ENCODE measurements around the gene OTOS. TPM values are rescaled to one million over a fixed set of nuclear protein-coding genes. Genes with fewer than 3 reads are reported as not detected.

Gene OTOS
- polyA plus RNA-seq, 3 donors = 0.26 TPM; not detected in 2

DNA sequence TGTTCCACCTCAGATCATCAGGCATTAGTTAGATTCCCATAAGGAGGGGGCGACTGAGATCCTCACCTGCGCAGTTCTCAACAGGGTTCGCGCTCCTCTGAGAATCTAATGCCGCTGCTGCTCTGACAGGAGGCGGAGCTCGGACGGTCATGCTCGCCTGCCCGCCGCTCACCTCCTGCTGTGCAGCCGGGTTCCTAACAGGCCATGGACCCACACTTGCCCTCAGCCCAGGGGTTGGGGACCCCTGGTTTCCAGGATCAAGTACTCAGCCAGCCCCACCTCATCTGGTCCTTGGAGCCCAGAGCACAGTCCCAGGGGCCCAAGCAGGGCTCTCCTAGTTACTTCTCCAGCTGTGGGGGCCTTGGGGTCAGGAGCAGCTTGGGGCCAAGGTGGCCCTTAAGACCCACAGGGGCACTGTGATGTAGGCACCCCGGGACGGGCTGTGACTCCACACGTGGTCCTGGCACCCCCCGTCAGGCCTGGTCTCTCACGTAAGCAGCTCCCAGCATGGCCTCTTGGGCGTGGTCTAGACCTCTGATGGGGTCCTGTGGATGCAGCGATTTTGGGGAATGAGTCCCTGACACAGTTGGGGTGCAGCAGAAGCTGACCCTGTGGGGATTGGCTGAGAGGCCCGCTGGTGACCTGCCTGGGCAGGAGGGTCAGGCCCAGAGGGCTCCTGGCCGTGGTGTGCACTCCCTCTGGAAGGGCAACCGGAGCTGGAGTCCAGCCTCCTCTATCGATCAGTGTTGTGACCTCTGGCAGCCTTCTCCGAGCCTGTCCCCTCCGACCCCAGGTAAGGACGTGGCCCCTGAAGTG lies 28.3 kb upstream of the OTOS start:
- DNase-seq = no peak

DNA sequence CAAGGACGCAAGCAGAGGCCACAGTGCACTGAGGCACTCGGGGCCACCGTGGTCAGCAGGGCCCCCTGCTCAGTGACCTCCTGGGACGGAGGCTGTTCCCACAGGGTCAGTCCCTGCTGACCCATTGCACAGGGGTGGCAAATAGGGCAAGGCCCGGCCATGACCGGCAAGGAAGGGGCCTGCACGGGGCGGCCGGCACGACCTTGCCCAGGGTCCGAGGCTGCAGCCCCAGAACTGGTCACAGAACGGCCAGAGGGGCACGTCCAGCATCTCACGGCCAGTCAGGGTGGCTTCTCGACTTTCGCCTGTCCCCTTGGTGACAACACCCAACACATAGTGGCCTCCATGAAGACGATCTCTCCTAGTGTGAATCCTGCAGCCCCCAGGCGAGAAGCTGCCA lies 27.6 kb upstream of the OTOS start:
- DNase-seq = no peak

DNA sequence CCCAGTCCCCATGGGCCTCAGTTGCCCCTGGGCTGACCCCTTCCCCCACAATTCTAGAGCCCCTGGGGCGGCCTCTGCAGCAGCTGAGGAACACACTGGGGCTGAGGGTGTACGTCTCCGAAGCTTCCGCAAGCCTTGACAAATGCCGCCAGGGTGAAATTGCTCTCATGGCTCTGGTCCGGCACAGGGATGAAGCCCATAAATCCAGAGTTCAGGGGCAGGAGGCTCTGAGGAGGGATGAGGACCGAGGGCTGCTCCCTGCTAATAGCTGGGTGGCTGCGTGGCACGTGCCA lies 27.1 kb upstream of the OTOS start:
- no peak for DNase-seq

DNA sequence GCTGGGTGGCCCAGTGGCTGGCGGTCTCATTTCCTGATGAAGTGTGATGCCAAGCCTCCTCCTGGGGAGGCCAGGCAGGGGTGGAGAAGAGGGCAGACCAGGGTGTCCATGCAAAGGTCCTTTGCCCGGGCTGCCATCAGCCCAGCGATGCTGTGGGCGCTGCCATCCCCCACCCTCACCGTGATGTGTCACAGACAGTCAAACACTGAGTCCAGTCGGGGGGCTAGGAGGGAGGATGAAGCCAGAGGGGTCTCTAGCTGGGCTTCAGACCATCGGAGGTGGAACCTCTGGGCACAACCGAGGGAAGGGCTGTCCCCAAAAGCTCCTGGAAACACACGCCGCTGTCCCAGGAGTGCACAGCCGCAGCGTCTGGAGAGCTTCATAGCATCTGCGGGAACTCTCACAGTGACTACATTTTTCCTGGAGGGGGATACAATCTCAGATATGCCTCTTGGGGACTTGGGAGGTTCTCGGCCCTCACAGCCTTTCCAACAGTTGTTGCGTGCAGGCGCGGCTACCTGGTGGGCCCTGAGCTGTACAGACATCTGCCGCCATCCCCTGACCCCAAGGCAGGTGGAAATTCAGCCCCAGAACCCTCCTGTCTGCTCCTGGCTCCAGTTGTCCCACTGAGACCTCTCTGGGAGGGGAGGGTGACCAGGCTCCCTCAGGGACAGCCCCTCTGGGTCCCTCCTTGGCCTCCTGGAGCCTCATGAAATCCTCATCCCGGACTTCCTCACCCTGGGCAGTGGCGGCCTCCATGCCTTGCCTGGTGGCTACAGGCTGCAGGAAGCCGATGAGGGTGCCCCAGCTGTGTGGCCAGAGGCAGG lies 26.5 kb upstream of the OTOS start:
- DNase-seq = no peak

DNA sequence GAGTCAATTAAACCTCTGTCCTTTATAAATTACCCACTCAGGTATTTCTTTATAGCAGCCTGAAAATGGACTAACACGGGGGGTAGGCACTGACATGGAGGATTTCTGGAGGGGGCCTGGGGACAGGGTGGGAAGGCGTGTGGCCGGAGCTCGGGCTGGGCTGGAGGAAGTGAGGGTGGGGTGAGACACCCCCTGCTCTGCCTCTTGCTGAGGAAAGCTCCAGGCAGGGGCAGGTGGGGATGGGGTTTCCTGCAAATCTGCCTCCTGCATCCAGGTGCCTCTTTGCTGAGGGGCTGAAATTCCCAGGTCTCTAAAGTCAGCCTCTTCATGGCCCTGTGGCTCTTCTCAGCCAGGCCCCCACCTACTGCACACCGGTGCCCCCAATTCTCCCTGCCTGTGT lies 25.7 kb upstream of the OTOS start:
- DNase-seq = no peak

DNA sequence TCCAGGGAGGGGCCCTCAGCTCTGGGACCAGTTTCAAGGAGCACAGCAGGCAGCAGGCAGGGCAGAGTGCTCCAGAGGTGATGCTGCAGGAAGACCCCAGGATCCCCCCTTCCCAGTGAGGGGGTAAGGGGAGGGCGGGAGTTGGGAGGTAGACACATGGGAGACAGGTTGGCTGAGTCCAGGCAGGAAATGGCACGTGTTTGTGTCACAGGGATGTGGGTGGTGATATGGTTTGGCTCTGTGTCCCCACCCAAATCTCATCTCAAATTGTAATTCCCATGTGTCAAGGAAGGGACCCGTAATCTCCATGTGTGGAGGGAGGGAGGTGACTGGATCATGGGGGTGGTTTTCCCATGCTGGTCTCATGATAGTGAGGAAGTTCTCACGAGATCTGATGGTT lies 25.2 kb upstream of the OTOS start:
- no peak for DNase-seq

DNA sequence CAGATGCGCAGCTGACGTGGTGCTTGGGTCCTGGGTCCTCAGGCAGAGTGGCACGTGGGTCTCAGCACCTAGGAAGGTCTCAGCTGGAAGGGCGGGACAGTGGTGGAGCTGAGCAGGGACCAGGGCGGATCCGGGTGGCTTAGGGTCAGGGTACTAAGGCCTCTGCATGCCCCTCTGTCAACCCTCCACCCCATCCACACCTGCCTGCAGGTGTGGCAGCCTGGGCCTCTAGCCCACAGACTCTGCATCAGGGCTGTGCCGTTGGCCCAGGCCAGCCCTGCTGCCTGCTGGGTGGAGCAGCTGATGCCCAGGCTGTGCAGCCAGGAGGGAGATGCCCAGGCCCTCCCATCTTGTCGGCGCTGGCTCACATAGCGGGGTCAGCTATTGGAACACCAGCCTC lies 24.6 kb upstream of the OTOS start:
- no peak for DNase-seq

DNA sequence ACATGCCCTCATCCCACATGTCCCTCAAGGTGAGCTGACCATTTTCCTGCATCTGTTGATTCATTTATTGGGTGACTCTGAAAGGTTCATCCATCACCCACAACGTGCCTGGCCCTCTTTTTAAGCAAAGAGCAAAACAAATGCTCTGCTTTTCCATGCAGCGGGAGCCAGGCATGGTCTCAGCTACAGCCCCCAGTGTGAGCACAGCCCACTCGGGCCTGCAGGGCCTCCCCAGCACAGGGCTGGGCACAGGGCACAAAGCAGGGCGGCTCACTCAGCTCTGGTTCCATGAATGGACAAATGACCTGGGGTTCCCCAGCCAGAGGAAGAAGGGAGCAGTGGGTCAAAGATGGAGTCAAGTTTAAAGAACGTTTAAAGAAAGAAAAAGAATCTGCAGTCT lies 24.1 kb upstream of the OTOS start:
- no peak for DNase-seq

DNA sequence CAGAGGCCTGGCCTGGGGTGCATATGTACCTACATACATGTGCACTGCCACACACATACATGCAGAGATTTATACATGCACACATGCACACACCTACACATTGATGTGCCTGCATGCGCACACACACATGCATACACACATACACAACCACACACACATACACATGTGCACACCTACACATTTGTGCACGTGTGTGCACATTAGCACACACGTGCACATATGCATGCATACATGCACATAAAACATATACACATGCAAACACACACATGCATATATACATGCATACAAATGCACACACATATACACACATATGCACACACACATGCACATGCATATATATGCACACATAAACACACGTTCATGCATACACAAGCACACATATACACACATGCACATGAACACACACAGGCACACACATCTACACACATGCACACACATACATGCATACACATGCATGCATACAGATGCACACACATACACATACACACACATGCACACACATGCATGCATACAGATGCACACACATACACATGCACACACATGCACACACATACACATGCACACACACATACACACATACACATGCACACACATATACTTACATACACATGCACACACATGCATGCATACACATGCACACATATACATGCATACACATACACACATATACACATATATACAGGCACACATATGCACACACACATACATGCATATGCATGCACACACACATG lies 23.6 kb upstream of the OTOS start:
- no peak for DNase-seq

DNA sequence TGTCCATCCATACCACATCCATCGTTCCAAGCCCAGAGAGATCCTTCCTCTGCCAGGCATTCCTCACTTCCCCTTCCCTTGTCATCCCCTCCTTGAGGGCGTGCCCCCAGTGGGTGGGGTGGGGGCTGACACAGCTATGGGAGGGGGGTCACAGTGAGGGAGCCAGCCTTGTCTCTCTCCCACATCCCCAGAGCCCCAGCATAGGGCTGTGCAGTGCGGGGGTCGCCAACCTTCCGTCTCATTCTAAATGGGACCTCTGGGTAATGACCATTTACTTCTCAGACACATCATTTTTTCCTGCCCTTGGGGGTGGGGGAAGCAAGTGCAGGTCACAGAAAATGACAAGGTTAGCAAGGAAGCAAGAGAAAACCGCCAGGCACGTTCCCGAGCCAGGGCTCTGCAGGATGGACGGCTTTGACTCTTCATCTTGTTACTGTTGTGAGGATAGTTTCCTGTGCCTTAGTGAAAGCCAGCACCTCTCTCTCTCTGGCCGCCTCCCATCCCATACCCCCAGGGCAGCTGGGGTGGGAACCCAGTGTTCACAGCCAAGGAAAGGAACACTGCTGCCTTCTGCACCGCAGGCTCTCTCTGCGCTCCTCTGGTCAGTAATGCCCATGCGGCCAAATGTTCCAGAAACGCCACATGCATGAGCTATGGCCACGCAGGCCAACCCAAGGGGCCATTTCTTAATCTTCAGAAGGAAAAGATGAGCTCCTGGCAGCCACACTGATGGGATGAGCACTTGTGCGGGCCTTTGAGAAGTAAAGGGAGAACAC lies 22.7 kb upstream of the OTOS start:
- no peak for DNase-seq

DNA sequence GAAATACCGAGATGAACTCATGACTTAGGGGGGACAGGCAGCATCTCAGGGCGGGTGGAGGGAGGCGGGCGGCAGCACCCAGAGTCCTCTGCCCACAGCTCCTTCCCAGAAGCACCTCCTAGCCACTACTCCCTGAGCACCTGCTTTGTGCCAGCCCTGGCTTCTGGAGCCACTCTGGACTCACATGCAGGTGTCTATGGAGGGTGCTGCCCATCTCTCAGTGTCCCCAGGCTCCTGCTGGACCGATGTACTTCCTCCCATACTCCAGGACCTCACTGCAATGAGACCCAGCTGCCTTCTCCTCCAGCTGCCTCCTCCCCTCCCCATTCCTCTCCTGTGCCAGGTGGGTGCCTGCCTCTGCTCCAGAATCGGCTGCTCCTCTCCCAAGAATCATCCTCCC lies 22.1 kb upstream of the OTOS start:
- no peak for DNase-seq

DNA sequence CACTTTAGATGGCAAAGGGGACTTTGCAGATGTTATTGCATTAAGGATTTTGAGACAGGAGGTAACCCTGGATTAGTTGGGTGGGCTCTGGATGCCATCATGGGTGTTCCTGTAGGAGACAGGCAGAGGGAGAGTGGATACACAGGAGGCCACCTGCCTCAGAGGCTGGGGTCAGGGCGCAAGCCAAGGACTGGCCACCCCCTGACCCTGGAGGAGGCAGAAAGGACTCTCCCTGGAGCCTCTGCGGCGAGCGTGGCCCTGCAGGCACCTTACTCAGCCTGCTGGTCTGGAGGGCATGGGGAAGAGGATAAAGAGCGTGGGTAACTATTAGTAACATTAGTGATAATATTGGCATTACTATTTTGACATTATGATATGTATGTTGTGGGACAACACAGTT lies 21.6 kb upstream of the OTOS start:
- no peak for DNase-seq

DNA sequence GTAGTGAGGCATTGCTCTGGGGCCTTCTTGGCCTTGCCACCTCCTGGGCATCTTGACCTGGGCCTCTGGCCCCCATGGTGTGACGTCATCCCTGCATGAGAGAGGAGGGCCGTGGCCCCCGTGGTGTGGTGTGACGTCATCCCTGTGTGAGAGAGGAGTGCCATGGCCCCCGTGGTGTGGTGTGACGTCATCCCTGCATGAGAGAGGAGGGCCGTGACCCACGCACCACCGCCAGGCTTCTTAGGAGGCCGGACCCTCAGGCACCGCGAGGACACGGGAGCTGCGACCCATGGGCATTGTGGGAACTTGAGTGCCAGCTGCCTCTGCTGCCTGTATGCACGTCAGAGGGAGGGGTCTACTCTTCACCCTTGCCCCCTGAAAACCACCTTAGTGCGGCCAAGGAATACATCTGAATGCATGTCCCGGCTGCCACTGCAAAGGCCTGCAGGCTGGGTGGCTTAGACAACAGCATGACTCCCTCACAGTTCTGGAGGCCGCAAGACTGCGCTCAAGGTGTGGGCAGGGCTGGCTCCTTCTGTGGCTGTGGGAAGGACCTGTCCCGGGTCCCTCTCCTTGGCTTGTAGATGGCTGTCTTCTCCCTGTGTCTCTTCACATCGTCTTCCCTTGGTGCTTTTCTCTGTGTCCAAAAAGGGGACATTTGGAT lies 20.8 kb upstream of the OTOS start:
- no peak for DNase-seq

DNA sequence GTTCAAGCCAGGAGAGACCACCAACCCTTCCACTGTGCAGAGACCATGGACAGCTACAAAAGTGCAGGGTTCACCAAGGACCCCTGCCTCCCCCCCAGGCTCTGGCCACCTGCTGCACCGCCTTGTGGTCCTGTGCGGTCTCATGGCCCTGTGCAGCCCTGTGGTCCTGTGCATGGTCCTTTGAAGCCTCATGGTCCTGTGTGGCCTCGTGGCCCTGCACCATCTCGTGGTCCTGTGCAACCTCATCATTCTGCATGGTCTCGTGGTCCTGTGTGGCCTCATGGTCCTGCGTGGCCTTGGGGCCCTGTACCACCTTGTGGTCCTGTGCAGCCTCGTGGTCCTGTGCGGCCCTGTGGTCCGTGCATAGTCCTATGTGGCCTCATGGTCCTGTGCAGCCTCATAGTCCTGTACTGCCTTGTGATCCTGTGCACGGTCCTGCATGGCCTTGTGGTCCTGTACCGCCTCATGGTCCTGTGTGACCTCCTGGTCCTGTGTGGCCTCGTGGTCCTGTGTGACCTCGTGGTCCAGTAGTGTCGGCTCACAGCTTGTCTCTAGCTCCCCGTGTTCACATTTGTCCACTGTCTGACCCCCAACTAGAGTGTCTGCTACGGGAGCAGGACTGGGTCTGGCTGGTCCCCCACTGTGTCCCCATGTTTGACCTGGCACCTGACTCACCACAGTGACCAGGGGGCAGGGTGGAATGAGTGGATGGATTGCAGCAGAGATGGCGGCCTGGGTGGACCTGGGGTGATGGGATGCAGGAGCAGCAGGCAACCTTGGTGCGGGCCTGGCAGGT lies 20.0 kb upstream of the OTOS start:
- no peak for DNase-seq

DNA sequence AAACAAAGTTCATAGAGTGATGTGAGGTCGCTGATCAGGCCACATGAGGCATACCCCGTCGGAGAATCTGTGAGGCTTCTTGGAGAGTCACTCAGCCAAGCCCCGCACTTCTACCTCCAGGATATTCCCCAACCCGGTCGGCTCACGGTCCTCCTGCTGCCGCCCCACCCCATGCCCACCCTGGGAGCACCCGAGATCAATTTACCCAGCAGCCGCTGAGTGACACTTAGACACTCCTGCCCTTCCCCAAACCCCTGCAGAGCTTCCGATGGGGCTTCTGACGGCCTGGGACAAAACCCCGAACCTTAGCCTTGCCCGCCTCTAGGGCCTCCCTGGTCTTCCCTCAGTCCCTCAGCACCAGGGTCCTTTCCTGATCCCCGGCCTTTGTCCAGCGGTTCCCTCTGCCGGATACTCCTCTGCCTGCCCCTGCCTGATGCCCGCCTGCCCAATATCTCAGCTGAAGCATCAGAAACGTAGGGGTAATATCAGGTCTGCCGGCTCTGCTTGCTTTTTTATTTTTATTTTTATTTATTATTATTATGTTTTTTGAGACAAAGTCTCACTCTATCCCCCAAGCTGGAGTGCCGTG lies 18.9 kb upstream of the OTOS start:
- DNase-seq = no peak

DNA sequence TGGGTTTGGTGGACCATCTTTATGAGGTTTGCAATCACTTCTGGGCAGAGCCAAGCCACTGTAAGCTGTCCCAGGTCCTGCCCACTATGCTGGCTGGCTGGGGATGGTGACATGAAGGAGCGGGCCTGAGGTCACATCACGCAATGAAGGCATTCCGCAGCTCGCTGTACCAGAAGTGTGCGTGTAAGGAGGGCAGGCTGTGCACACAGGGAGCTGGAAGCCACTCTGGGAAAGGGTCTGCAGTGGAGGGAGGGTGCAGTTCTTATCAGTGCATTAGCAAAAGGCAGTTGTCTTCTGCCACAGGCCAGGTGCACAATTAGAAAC lies 16.7 kb upstream of the OTOS start:
- no peak for DNase-seq

DNA sequence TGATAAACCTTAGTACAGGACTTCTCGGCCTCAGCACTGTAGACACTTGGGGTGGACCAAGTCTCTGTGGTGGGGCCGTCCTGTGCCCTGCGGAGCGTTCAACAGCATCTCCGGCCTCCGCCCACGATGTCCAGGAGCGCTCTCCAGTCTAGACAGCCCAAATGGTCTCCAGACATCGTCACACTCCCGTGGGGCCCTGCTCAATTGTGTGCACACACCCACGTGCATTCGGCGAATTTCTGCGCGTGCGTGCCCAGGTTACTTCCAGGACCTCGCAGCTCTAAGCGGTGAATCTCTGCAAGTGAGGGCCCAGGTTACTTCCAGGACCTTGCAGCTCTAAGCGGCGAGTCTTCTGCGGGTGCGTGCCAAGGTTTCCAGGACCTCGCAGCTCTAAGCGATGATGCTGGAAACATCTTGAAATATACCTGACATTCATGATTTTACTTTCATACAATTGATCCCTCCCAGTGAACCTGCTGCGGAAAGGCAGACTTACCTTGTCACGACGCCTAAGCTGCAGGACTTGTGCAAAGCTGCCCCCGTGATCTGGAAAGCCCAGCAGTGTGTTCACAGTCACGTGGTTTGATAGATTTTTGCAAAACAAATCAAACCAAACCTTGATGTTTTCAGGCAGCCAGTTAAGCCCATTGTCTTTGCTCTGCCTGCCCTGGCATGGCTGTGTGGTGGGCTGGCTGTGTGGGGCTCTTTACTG lies 16.1 kb upstream of the OTOS start:
- no peak for DNase-seq

DNA sequence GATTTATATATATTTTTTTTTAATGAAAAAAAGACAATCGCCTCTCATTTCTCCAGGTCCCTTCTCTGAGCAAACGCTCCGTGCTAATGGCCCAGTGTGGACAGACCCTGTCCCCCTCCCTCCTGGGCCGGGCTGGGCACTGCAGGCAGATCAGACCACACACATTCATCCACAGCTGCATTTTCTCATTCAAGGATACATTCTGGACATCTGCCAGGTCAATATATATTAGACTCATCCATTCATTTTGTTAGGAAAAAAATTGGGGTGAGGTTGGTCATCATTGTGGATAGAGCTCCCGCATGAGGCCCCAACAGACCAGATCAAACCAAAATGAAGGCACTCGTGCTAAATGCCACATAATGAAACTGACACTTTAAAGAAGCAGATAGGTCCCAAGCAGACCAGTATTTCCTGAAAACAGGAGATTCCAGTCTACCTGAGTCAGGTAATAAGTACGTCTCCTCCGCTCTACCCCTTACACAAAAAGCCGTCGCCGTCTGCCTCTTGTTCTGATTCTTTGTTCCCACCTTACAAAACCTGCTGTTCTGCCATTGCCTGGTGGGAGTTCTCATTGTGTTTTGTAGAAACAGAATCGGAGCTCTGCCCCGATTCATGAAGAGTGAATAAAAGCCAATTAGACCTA lies 15.4 kb upstream of the OTOS start:
- DNase-seq = no peak

DNA sequence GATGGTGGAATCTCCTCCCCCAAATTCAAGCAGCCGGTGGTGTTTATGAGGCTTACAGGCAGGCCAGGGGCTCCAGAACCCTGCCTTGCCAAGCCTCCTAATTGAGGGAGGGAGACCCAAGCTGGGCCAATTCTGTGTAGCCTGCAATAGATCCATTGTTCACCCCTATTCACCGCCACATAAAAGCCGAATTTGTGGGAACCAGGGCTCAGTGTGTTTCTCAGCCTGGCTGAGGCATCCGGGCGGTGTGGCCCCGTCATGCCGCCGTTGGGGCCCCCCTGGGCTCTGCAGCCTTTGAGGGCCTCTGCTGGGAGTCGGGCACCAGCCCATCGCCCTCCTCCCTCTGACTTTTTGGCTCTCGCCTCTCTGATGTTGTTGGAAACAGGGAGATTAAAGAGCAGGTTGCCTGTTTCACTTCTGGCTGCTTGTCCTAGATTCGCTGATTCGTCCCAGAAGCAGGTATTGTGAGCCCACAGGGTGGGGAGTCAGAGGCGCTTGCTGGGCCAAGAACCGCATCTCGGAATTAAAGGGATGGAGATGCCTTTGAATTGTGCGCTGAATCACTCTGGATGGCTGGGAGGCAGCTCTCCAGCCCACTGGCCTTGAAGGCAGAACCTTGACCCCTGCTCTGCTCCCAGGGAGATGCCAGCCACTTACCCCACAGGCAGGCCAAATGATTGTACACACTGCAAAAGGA lies 14.7 kb upstream of the OTOS start:
- DNase-seq = no peak

Measured in renal pelvis (tissue), 4 donors.